ENCODE measurements around the gene MAF.

The MAF gene

DNA sequence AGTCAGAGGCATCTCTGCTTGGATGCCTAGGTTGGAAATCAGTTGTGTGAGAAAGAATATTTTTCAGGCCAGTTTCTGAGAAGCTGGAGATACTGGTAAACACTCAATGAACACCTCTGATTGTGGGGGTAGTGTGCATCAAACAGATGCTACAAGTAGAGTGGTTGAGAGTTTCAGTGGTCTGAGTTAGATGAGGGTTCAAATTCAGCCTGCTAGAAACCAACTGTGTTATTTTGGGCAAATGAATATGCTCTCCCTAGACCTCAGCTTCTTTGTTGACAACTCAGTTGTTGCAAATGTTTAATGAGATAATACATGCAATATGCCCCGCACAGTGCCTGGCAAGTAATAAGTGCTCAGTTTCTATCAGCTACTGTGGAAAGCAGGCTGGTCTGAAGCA lies 25.2 kb upstream of the MAF start:
- no peak overlapping the region for H2AFZ ChIP-seq (ENCODE audit: low read length)
- no peak overlapping the region for H3K9ac ChIP-seq (ENCODE audit: low read length)
- no peak overlapping the region for H3K4me2 ChIP-seq (ENCODE audit: low read depth, low read length)
- DNase-seq = peak; percentile 30
- H3K27me3 ChIP-seq (replicated peaks; ENCODE audit: insufficient read depth, low read length) = no peaks in the 10 kb centered on the region
- H3K9me3 ChIP-seq (replicated peaks; ENCODE audit: insufficient read depth, low read length) = no peaks in the 10 kb centered on the region
- H3K27ac ChIP-seq (ENCODE audit: low read length) = no peak overlapping the region
- H3K9me2 ChIP-seq (replicated peaks; ENCODE audit: insufficient read depth, low read length) = no peaks in the 10 kb centered on the region
- no peak for TF ChIP-seq EZH2phosphoT487 (IDR thresholded peaks at IDR 0.05; ENCODE audit: low read length)
- no peak for TF ChIP-seq EZH2 (optimal IDR thresholded peaks at IDR 0.05; ENCODE audit: low read depth, low read length)
- TF ChIP-seq, protein P1, sequence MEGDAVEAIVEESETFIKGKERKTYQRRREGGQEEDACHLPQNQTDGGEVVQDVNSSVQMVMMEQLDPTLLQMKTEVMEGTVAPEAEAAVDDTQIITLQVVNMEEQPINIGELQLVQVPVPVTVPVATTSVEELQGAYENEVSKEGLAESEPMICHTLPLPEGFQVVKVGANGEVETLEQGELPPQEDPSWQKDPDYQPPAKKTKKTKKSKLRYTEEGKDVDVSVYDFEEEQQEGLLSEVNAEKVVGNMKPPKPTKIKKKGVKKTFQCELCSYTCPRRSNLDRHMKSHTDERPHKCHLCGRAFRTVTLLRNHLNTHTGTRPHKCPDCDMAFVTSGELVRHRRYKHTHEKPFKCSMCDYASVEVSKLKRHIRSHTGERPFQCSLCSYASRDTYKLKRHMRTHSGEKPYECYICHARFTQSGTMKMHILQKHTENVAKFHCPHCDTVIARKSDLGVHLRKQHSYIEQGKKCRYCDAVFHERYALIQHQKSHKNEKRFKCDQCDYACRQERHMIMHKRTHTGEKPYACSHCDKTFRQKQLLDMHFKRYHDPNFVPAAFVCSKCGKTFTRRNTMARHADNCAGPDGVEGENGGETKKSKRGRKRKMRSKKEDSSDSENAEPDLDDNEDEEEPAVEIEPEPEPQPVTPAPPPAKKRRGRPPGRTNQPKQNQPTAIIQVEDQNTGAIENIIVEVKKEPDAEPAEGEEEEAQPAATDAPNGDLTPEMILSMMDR (IDR thresholded peaks at IDR 0.05; ENCODE audit: low read length) = no peak
- H3K79me2 ChIP-seq (ENCODE audit: low read length) = no peaks in the 10 kb centered on the region
- no peak overlapping the region for H3K4me3 ChIP-seq (ENCODE audit: low read length)
- H3F3A ChIP-seq (ENCODE audit: insufficient read depth, low read length) = peaks cover 13% of the 10 kb centered on the region
- peaks cover 30% of the 10 kb centered on the region for H3K4me1 ChIP-seq (ENCODE audit: low read length)
- no peaks in the 10 kb centered on the region for H4K20me1 ChIP-seq (ENCODE audit: insufficient read depth, low read length)
- no peaks in the 10 kb centered on the region for H3K36me3 ChIP-seq (replicated peaks; ENCODE audit: insufficient read depth, low read length)

DNA sequence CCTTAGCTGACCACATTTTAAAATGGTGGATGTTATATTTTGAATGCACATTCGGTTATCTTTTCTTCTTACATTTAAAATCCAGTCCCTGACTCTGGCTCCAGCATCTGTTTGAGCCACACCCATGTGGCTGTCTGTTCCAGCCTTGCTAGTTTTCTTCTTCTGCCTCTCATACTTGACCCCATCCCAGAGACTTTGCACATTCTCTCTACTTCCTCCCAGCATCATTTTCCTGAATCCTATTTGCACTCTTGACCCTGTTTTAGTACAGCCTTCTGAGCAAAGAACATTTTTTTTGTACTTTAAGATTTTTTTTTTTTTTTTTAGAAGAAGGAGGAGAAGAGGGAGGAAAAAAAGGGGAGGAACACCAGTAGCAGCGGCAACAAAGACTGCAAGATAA lies 23.3 kb upstream of the MAF start:
- Histone ChIP-seq H3K4me1 (ENCODE audit: low read length) (peaks cover 22% of the 10 kb centered on the region), H3K27ac (ENCODE audit: low read length) (no peak overlapping the region), H2AFZ (ENCODE audit: low read length) (no peak overlapping the region), H3K9me3 (replicated peaks; ENCODE audit: insufficient read depth, low read length) (no peaks in the 10 kb centered on the region), H4K20me1 (ENCODE audit: insufficient read depth, low read length) (no peaks in the 10 kb centered on the region), H3K4me3 (ENCODE audit: low read length) (no peak overlapping the region), H3K9me2 (replicated peaks; ENCODE audit: insufficient read depth, low read length) (no peaks in the 10 kb centered on the region), H3K9ac (ENCODE audit: low read length) (no peak overlapping the region), H3K79me2 (ENCODE audit: low read length) (no peaks in the 10 kb centered on the region), H3K4me2 (ENCODE audit: low read depth, low read length) (no peak overlapping the region), H3K27me3 (replicated peaks; ENCODE audit: insufficient read depth, low read length) (no peaks in the 10 kb centered on the region), H3K36me3 (replicated peaks; ENCODE audit: insufficient read depth, low read length) (no peaks in the 10 kb centered on the region), H3F3A (ENCODE audit: insufficient read depth, low read length) (peaks cover 6% of the 10 kb centered on the region; the same call in 1 of the 2 replicates)
- no peak for DNase-seq
- TF ChIP-seq EZH2phosphoT487 (IDR thresholded peaks at IDR 0.05; ENCODE audit: low read length) (no peak), EZH2 (optimal IDR thresholded peaks at IDR 0.05; ENCODE audit: low read depth, low read length) (no peak)
- TF ChIP-seq, protein P1 (IDR thresholded peaks at IDR 0.05; ENCODE audit: low read length) = no peak

DNA sequence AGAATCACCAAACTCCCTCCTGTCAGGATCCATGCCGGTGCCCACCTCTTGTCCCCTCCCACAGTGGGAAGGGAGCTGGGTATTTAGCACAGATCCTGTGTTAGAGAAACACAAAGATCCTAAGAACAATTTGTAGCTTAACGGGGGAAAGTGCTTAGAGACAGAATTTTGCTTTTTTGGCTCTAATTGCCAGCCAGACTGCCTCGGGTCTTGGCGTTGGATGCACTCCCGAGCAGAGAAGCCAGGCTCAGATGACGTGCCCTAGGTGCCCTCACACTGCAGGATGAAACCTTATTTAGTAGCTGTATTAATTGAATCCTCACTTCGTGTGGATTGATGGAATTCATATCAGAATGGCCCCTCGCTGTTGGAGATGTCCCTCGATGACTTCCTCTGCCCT lies 22.5 kb upstream of the MAF start:
- Histone ChIP-seq H2AFZ (ENCODE audit: low read length) (no peak overlapping the region), H3K4me1 (ENCODE audit: low read length) (peaks cover 17% of the 10 kb centered on the region)
- TF ChIP-seq, protein P1 (IDR thresholded peaks at IDR 0.05; ENCODE audit: low read length) = no peak
- no peak for TF ChIP-seq EZH2 (optimal IDR thresholded peaks at IDR 0.05; ENCODE audit: low read depth, low read length)

More for the DNA sequence above, 22.5 kb upstream of the MAF start:
- no peaks in the 10 kb centered on the region for H3K27me3 ChIP-seq (replicated peaks; ENCODE audit: insufficient read depth, low read length)
- H3F3A ChIP-seq (ENCODE audit: insufficient read depth, low read length) = peaks cover 2% of the 10 kb centered on the region; the same call in 1 of the 2 replicates
- no peak for DNase-seq
- no peaks in the 10 kb centered on the region for H4K20me1 ChIP-seq (ENCODE audit: insufficient read depth, low read length)
- H3K9me3 ChIP-seq (replicated peaks; ENCODE audit: insufficient read depth, low read length) = no peaks in the 10 kb centered on the region
- H3K4me2 ChIP-seq (ENCODE audit: low read depth, low read length) = no peak overlapping the region
- no peak overlapping the region for H3K9ac ChIP-seq (ENCODE audit: low read length)
- H3K9me2 ChIP-seq (replicated peaks; ENCODE audit: insufficient read depth, low read length) = no peaks in the 10 kb centered on the region
- no peak overlapping the region for H3K4me3 ChIP-seq (ENCODE audit: low read length)
- H3K79me2 ChIP-seq (ENCODE audit: low read length) = no peaks in the 10 kb centered on the region
- no peaks in the 10 kb centered on the region for H3K36me3 ChIP-seq (replicated peaks; ENCODE audit: insufficient read depth, low read length)
- no peak overlapping the region for H3K27ac ChIP-seq (ENCODE audit: low read length)
